Tibial nerve (tissue), 3 donors: ENCODE results near the gene LMNB1.

Source experiments
- CTCF ChIP-seq, 5 experiments: fragments of 200-600 bp in 3 of 5; fragments of 450-650 bp in 2 of 5; sonication (generic) in 3 of 5; IDR thresholded peaks; one replicate each; pipeline ENCODE4 v1.5.1; 2016 to 2019; ENCODE audit warnings: antibody characterized with exemption in 5 of 5, mild to moderate bottlenecking in 3 of 5, moderate library complexity in 2 of 5
- POLR2A ChIP-seq, 2 donors: fragments of 450-650 bp; IDR thresholded peaks; one replicate each; pipeline ENCODE4 v1.6.1; 2017; ENCODE audit warnings: antibody characterized with exemption in 2 of 2, mild to moderate bottlenecking in 2 of 2, moderate library complexity in 2 of 2

- TF ChIP-seq CTCF (IDR thresholded peaks at IDR 0.05) (no peak), POLR2A (IDR thresholded peaks at IDR 0.05) (no peak)
Measured at GRCh38 chr5:126858441-126858840, 81.5 kb downstream of the LMNB1 start.
